Keratinocyte (primary cell): Measurements from ENCODE around the gene AEBP1. TPM values are rescaled to one million over a fixed set of nuclear protein-coding genes. Genes with fewer than 3 reads are reported as not detected.

ENCODE experiments used
- DNase-seq: peaks from one replicate; pipeline ENCODE4 v3.0.0-alpha.2; 2011; ENCODE audit warnings: low read depth, missing footprints, low spot score
- FAIRE-seq: peaks from 2 replicates; lab custom pipeline; 2011; peaks lifted over from hg19 to GRCh38; lab: Jason Lieb, UNC
- H2AFZ ChIP-seq: 2 replicates; pipeline ENCODE4 v1.6.0; 2012; ENCODE audit warnings: low read length, control low read depth, inconsistent platforms; ENCODE audit not compliant: control insufficient read depth
- H3K27ac ChIP-seq: 2 replicates; pipeline ENCODE4 v1.5.1; 2011; ENCODE audit warnings: low read length; ENCODE audit not compliant: control insufficient read depth, insufficient read depth
- H3K27me3 ChIP-seq: 3 replicates; pipeline ENCODE4 v1.6.0; 2011; ENCODE audit warnings: low read length; ENCODE audit not compliant: control insufficient read depth, insufficient read depth; ENCODE audit errors: extremely low read depth
- H3K36me3 ChIP-seq, 2 experiments: 2 replicates in 1 of 2; 3 replicates in 1 of 2; pipeline ENCODE4 v1.5.1; 2011; ENCODE audit warnings: low read length in 2 of 2, mild to moderate bottlenecking in 1 of 2; ENCODE audit not compliant: control insufficient read depth in 2 of 2, insufficient read depth in 2 of 2; ENCODE audit errors: extremely low read depth in 1 of 2
- H3K4me1 ChIP-seq: 3 replicates; pipeline ENCODE4 v1.5.1; 2011; ENCODE audit warnings: low read length; ENCODE audit not compliant: control insufficient read depth, insufficient read depth; ENCODE audit errors: extremely low read depth
- H3K4me2 ChIP-seq: 3 replicates; pipeline ENCODE4 v1.6.0; 2011; ENCODE audit warnings: low read depth, low read length; ENCODE audit not compliant: control insufficient read depth, insufficient read depth; ENCODE audit errors: extremely low read depth
- H3K4me3 ChIP-seq, 3 experiments: fragments of 200-600 bp in 1 of 3; sonication (generic) in 1 of 3; 2 replicates in 2 of 3; 3 replicates in 1 of 3; pipeline ENCODE4 v1.5.1; 2011 to 2016; ENCODE audit warnings: low read length in 3 of 3, mild to moderate bottlenecking in 3 of 3, control low read depth in 2 of 3, inconsistent platforms in 1 of 3, low read depth in 1 of 3, mixed read lengths in 1 of 3, mixed run types in 1 of 3, moderate library complexity in 1 of 3; ENCODE audit not compliant: control insufficient read depth in 2 of 3, insufficient read depth in 2 of 3; ENCODE audit errors: extremely low read depth in 1 of 3
- H3K79me2 ChIP-seq: 2 replicates; pipeline ENCODE4 v1.6.0; 2012; ENCODE audit warnings: low read length; ENCODE audit not compliant: control insufficient read depth, insufficient read depth
- H3K9ac ChIP-seq: 3 replicates; pipeline ENCODE4 v1.6.0; 2011; ENCODE audit warnings: low read length; ENCODE audit not compliant: control insufficient read depth, insufficient read depth; ENCODE audit errors: extremely low read depth
- H3K9me1 ChIP-seq: 3 replicates; pipeline ENCODE4 v1.6.0; 2011; ENCODE audit warnings: low read length; ENCODE audit not compliant: control insufficient read depth, insufficient read depth; ENCODE audit errors: extremely low read depth
- H3K9me3 ChIP-seq: 2 replicates; pipeline ENCODE4 v1.5.1; 2012; ENCODE audit warnings: low read depth, low read length; ENCODE audit not compliant: control insufficient read depth
- H4K20me1 ChIP-seq: 3 replicates; pipeline ENCODE4 v1.6.0; 2011; ENCODE audit warnings: low read length; ENCODE audit not compliant: control insufficient read depth, insufficient read depth; ENCODE audit errors: extremely low read depth
- CTCF ChIP-seq, 3 experiments: IDR thresholded peaks in 1 of 3; conservative IDR thresholded peaks in 1 of 3; optimal IDR thresholded peaks in 1 of 3; 2 replicates in 2 of 3; 3 replicates in 1 of 3; pipeline versions ENCODE3 to v1.5.1; 2011; ENCODE audit warnings: low read length in 3 of 3, mild to moderate bottlenecking in 3 of 3, moderate library complexity in 2 of 3, control low read depth in 1 of 3, inconsistent platforms in 1 of 3; ENCODE audit not compliant: insufficient read depth in 2 of 3; ENCODE audit errors: extremely low read depth in 1 of 3
- EZH2 ChIP-seq: IDR thresholded peaks from one replicate; pipeline ENCODE4 v1.6.1; 2012; ENCODE audit warnings: inconsistent platforms, mild to moderate bottlenecking, low read length, moderate library complexity
- dilution Hi-C: fragments of 300-500 bp; cut with MboI; formaldehyde crosslinking; loops from one replicate; pipeline ENCODE4 v1.7.0; 2020; ENCODE audit warnings: low sequenced_read_pairs; ENCODE audit not compliant: extremely low pct_ligation_motif_present
- polyA plus RNA-seq, 5 experiments: library from polyadenylated mRNA; depleted of rRNA in 3 of 5; stranded (reverse) in 3 of 5; stranded (forward) in 1 of 5; unstranded in 1 of 5; fragments of >200 nt; gene quantifications; 1 replicate in 1 of 5; 2 replicates in 3 of 5; 3 replicates in 1 of 5; pipeline versions ENCODE4 v1.2.1 to v1.2.3, GENCODE V29; 2011 to 2012; ENCODE audit warnings: missing spikeins in 2 of 5, low read depth in 1 of 5, low replicate concordance in 1 of 5

The AEBP1 gene
- polyA plus RNA-seq, 1 donor (not counting 4 experiments of a cell fraction or from before 2014, with no cell fraction given), result 0.03 TPM

DNA sequence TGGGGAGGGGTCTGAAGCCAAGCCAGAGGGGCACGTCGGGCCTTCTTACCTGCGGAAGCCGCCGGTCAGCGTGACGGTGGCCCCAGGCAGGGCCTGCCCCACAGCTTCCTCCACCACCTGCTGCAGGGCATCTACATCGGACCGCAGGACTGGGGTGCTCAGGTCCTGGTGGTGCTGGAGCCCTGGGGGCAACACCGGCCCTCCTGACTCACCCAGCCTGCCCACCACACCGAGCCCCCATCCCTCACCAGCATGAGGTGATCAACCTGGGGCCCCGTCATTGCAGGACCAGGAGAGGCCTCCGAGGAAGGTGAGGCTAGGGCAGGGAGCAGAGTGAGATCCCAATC is 29.8 kb upstream of the AEBP1 start:
- no peak for DNase-seq
- H3K9me1 ChIP-seq, result peaks cover 3% of the 10 kb centered on the region
- H3K4me1 ChIP-seq, result peaks cover 36% of the 10 kb centered on the region
- no peak overlapping the region for H3K9ac ChIP-seq
- no peaks in the 10 kb centered on the region for H3K27me3 ChIP-seq
- FAIRE-seq, result no peak
- no peaks in the 10 kb centered on the region for H4K20me1 ChIP-seq
- no peaks in the 10 kb centered on the region for H3K9me3 ChIP-seq
- no peak for TF ChIP-seq EZH2
- no peak for TF ChIP-seq CTCF (optimal IDR thresholded peaks at IDR 0.05 in 1 of 3, IDR thresholded peaks at IDR 0.05 in 1 of 3, conservative IDR thresholded peaks at IDR 0.05 in 1 of 3; ENCODE audit: extremely low read depth in 1 of 3, insufficient read depth in 2 of 3, low read length in 3 of 3)
- dilution Hi-C loops, result no loop called here
- H3K4me2 ChIP-seq, result no peak overlapping the region
- no peak overlapping the region for H3K4me3 ChIP-seq
- no peak overlapping the region for H2AFZ ChIP-seq
- H3K36me3 ChIP-seq, result peaks cover 6 to 21% of the 10 kb centered on the region in 2 experiments
- H3K79me2 ChIP-seq, result no peaks in the 10 kb centered on the region
- H3K27ac ChIP-seq, result no peak overlapping the region

DNA sequence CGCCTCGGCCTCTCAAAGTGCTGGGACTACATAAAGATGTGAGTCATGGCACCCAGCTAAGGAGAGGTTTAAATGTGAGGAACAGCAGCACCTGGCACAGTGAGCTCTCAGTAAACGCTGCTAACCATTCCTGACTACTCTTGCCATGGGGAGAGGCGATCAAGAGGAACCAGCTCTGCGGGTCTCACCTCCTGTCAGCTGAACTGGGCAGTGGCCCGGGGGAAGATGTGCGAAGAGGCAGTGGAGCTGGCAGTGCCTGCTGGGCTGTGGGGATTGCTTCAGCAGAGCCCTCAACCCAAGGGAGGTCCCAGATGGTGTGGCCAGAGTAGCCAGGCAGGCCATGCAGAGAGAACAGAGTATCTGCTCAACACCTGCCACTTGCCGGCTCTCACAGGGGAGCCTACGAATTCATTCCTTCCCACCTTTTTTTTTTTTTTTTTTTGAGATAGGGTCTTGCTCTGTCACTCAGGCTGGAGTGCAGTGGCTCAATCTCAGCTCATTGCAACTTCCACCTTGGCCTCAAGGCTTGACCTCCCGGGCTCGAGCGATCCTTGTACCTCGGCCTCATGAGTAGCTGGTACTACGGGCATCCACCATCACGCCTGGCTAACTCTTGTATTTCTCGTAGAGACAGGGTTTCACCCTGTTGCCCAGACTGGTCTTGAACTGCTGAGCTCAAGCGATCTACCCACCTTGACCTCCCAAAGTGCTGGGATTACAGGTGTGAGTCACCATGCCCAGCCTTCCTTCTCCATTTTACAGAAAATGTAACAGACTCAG is 28.7 kb upstream of the AEBP1 start:
- no peak overlapping the region for H3K27ac ChIP-seq
- no peak for FAIRE-seq

More for the DNA sequence above, 28.7 kb upstream of the AEBP1 start:
- TF ChIP-seq EZH2 (no peak), CTCF (optimal IDR thresholded peaks at IDR 0.05 in 1 of 3, IDR thresholded peaks at IDR 0.05 in 1 of 3, conservative IDR thresholded peaks at IDR 0.05 in 1 of 3; ENCODE audit: extremely low read depth in 1 of 3, insufficient read depth in 2 of 3, low read length in 3 of 3) (no peak)
- no peak overlapping the region for H2AFZ ChIP-seq
- H3K9ac ChIP-seq, result no peak overlapping the region
- no peak for DNase-seq
- H3K9me3 ChIP-seq, result no peaks in the 10 kb centered on the region
- no peaks in the 10 kb centered on the region for H3K27me3 ChIP-seq
- no peak overlapping the region for H3K4me2 ChIP-seq
- H3K36me3 ChIP-seq, result peaks cover 6 to 24% of the 10 kb centered on the region in 2 experiments
- no peaks in the 10 kb centered on the region for H3K79me2 ChIP-seq
- no peak overlapping the region for H3K4me3 ChIP-seq
- H3K9me1 ChIP-seq, result peaks cover 3% of the 10 kb centered on the region
- H3K4me1 ChIP-seq, result peaks cover 36% of the 10 kb centered on the region
- dilution Hi-C loops, result no loop called here
- H4K20me1 ChIP-seq, result no peaks in the 10 kb centered on the region
